ENCODE measurements around the gene RPL10.

RPL10 gene

GRCh38 chrX:154358829-154359228, 39.3 kb upstream of the RPL10 start:
- TF ChIP-seq, protein P1, sequence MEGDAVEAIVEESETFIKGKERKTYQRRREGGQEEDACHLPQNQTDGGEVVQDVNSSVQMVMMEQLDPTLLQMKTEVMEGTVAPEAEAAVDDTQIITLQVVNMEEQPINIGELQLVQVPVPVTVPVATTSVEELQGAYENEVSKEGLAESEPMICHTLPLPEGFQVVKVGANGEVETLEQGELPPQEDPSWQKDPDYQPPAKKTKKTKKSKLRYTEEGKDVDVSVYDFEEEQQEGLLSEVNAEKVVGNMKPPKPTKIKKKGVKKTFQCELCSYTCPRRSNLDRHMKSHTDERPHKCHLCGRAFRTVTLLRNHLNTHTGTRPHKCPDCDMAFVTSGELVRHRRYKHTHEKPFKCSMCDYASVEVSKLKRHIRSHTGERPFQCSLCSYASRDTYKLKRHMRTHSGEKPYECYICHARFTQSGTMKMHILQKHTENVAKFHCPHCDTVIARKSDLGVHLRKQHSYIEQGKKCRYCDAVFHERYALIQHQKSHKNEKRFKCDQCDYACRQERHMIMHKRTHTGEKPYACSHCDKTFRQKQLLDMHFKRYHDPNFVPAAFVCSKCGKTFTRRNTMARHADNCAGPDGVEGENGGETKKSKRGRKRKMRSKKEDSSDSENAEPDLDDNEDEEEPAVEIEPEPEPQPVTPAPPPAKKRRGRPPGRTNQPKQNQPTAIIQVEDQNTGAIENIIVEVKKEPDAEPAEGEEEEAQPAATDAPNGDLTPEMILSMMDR (IDR thresholded peaks at IDR 0.05; ENCODE audit: unreplicated experiment in 3 of 3), result no peak
- Mint-ChIP-seq H3K27ac (no peak overlapping the region), H3K27me3 (ENCODE audit: low read depth) (no peaks in the 10 kb centered on the region), H3K36me3 (ENCODE audit: low read depth) (peaks cover 27% of the 10 kb centered on the region), H3K4me1 (no peaks in the 10 kb centered on the region), H3K9me3 (peaks cover 5% of the 10 kb centered on the region), H3K4me3 (no peak overlapping the region)

GRCh38 chrX:154359362-154360154, 38.6 kb upstream of the RPL10 start:
- Mint-ChIP-seq H3K4me1 (no peaks in the 10 kb centered on the region), H3K9me3 (peaks cover 5% of the 10 kb centered on the region), H3K36me3 (ENCODE audit: low read depth) (peaks cover 27% of the 10 kb centered on the region), H3K4me3 (no peak overlapping the region), H3K27ac (no peak overlapping the region), H3K27me3 (ENCODE audit: low read depth) (no peaks in the 10 kb centered on the region)
- TF ChIP-seq, protein P1 (IDR thresholded peaks at IDR 0.05; ENCODE audit: unreplicated experiment in 3 of 3), result no peak

GRCh38 chrX:154360155-154360713, 37.9 kb upstream of the RPL10 start:
- TF ChIP-seq, protein P1 (IDR thresholded peaks at IDR 0.05; ENCODE audit: unreplicated experiment in 3 of 3), result no peak
- H3K27me3 Mint-ChIP-seq (ENCODE audit: low read depth), result no peaks in the 10 kb centered on the region
- no peaks in the 10 kb centered on the region for H3K4me1 Mint-ChIP-seq
- H3K36me3 Mint-ChIP-seq (ENCODE audit: low read depth), result peaks cover 31% of the 10 kb centered on the region
- H3K9me3 Mint-ChIP-seq, result peaks cover 5% of the 10 kb centered on the region
- H3K4me3 Mint-ChIP-seq, result no peak overlapping the region
- no peak overlapping the region for H3K27ac Mint-ChIP-seq

DNA sequence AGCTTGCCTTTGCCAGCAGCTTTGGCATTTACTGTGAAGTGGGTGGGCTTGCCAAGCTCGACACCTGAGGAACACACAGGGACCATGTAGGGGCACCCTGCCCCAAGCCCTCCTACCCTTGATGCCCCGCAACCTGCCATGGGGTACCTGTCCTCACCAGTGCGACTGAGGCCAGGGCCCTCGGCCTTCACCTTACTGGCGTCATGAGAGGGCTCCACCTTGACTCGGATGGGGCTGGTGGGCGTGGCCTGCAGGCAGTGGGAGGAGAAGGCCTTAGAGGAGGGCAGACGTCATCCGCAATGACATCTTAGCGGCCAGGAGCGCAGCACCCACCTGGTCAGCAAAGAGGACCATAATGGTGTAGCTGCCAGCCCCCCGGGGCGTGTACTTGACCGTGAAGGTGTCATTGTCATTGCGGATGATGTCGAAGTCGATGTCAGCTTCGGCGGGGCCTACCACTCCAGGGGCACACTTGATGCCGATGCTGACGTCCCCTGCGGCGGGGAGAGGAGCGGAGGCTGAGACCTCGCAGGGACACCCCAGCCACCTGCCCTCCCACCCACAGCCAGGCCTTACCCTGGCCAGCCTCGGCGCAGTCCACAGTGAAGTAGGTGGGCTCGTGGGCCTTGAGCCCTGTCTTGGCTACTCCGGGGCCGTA, 36.0 kb upstream of the RPL10 start:
- TF ChIP-seq, protein P1 (IDR thresholded peaks at IDR 0.05; ENCODE audit: unreplicated experiment in 3 of 3), result no peak
- no peaks in the 10 kb centered on the region for H3K27me3 Mint-ChIP-seq (ENCODE audit: low read depth)
- no peak overlapping the region for H3K27ac Mint-ChIP-seq
- H3K36me3 Mint-ChIP-seq (ENCODE audit: low read depth), result peaks cover 35% of the 10 kb centered on the region
- H3K9me3 Mint-ChIP-seq, result peaks cover 5% of the 10 kb centered on the region
- no peaks in the 10 kb centered on the region for H3K4me1 Mint-ChIP-seq
- no peak overlapping the region for H3K4me3 Mint-ChIP-seq

DNA sequence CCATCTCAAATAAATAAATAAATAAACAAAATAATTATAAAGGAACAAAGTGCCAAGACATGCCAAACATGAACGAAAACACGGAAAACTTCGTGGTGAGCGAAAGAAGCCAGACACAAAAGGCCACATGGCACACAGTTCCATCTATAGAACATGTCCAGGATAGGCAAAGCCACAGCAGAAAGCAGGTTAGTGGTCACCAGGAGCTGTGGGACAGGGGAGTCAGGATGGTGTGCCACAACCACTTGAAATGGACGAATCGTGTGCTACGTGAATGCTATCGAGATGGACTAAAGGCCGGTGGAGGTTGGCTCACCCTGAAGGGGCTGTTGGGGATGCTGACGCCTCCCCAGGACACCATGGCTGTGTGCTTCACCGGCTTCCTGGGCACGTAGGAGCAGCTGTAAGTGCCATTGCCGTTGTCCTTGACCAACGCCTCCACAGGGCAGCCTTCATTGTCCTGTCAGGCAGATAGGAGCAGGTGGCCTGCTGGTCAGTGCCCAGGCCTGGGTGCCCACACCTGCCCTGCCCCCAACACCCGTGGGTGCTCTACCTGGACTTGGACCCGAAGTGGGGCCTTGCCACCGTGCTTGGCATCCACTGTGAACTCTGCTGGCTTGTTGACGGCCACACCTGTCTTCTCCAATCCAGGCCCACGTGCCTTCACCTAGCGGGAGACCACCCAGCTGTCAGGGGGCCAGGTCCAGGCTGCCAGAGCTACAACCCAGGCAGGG, 34.3 kb upstream of the RPL10 start:
- H3K27me3 Mint-ChIP-seq (ENCODE audit: low read depth), result no peaks in the 10 kb centered on the region

More for the DNA sequence above, 34.3 kb upstream of the RPL10 start:
- Mint-ChIP-seq H3K4me3 (no peak overlapping the region), H3K27ac (no peak overlapping the region), H3K4me1 (no peaks in the 10 kb centered on the region), H3K36me3 (ENCODE audit: low read depth) (peaks cover 30% of the 10 kb centered on the region), H3K9me3 (peaks cover 1% of the 10 kb centered on the region)
- TF ChIP-seq, protein P1 (IDR thresholded peaks at IDR 0.05; ENCODE audit: unreplicated experiment in 3 of 3), result no peak

All from nephron (organoid).